ACC112 (cell line): Measurements from ENCODE around the gene PRDM16.

Experiments
- H2AFZ ChIP-seq: fragments of 200-600 bp; sonication (generic); one replicate; pipeline ENCODE4 v1.6.0; 2017; ENCODE audit warnings: antibody characterized with exemption, low read length; ENCODE audit not compliant: unreplicated experiment
- H3K27ac ChIP-seq: fragments of 200-600 bp; sonication (generic); 2 replicates; pipeline ENCODE4 v1.5.1; 2014; ENCODE audit warnings: low read depth, mild to moderate bottlenecking, antibody characterized with exemption, low read length, moderate library complexity
- H3K27me3 ChIP-seq: fragments of 200-600 bp; sonication (generic); 2 replicates; pipeline ENCODE4 v1.6.1; 2014; ENCODE audit warnings: mild to moderate bottlenecking, antibody characterized with exemption, low read length, moderate library complexity, mixed read lengths; ENCODE audit not compliant: insufficient read depth
- H3K36me3 ChIP-seq: fragments of 200-600 bp; sonication (generic); 2 replicates; pipeline ENCODE4 v1.6.1; 2016; ENCODE audit warnings: mild to moderate bottlenecking, antibody characterized with exemption, low read length, moderate library complexity, mixed read lengths; ENCODE audit not compliant: insufficient read depth
- H3K4me1 ChIP-seq: fragments of 200-600 bp; sonication (generic); one replicate; pipeline ENCODE4 v1.6.1; 2016; ENCODE audit warnings: low read length, mixed read lengths; ENCODE audit not compliant: insufficient read depth, unreplicated experiment, control insufficient read depth
- H3K4me3 ChIP-seq: fragments of 200-600 bp; sonication (generic); 2 replicates; pipeline ENCODE4 v1.5.1; 2014; ENCODE audit warnings: mild to moderate bottlenecking, low read depth, low read length
- H3K79me2 ChIP-seq: fragments of 200-600 bp; sonication (generic); one replicate; pipeline ENCODE4 v1.6.0; 2016; ENCODE audit warnings: low read length; ENCODE audit not compliant: control insufficient read depth, unreplicated experiment, insufficient read depth

PRDM16 gene

DNA sequence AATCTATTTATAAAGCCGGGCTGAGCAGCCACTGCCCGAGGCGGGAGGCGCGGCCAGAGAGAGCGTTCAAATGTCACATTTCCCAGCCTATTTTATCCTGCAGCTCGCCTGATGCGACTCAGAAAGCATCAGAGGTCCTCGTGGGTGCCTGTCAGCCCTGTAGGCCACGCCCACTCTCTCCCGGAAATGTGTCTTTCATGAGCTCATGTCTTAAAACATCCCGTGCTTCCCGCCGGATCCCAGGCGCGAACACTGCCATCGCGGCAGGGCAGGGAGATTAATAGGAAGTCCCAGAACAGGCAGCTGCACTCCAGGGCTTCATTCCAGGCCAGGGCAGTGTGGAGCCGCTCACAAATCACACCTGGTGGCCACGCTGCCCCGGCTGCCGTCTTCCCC is 117.5 kb downstream of the PRDM16 start:
- Histone ChIP-seq H3K79me2 (no peaks in the 10 kb centered on the region), H3K27ac (no peak overlapping the region), H3K4me3 (no peak overlapping the region), H3K36me3 (no peaks in the 10 kb centered on the region), H3K4me1 (no peaks in the 10 kb centered on the region), H2AFZ (no peak overlapping the region), H3K27me3 (no peaks in the 10 kb centered on the region)

DNA sequence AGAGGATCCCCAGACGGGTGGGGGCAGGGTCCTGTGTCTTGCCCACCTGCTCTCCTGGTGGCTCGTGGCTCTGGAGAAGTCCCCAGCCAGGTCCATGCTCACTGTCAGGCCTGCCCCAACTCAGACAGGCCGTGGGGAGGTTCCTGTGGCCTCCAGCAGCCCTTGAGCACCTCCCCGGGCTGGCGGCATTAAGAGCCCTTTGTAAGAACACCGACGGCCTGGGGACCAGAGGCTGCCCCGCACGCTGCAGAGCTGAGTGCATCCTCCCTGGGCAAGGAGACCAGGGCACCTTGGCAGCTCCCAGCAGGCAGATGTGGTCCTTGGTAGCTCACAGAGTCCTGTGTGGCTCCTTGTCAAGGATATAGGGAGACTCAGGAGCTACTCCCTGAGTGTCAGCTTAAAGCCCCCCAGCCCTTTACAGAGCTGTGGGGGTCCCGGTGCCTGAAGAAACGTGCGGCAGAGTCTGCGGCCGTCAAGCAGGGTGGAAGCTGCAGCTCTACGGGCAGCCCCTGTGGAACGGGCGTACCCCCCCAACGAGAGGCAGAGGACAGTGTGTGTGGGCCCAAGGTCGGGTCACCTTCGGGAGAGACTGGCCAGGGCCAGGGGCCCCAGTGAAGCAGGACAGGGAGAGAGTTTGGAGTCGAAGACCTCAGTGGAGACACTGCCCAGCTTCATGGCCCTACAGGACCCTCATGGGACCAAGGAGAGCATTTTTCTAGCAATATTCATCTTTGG is 118.6 kb downstream of the PRDM16 start:
- Histone ChIP-seq H3K36me3 (no peaks in the 10 kb centered on the region), H3K27me3 (no peaks in the 10 kb centered on the region), H3K27ac (no peak overlapping the region), H3K79me2 (no peaks in the 10 kb centered on the region), H2AFZ (no peak overlapping the region), H3K4me1 (no peaks in the 10 kb centered on the region), H3K4me3 (no peak overlapping the region)

DNA sequence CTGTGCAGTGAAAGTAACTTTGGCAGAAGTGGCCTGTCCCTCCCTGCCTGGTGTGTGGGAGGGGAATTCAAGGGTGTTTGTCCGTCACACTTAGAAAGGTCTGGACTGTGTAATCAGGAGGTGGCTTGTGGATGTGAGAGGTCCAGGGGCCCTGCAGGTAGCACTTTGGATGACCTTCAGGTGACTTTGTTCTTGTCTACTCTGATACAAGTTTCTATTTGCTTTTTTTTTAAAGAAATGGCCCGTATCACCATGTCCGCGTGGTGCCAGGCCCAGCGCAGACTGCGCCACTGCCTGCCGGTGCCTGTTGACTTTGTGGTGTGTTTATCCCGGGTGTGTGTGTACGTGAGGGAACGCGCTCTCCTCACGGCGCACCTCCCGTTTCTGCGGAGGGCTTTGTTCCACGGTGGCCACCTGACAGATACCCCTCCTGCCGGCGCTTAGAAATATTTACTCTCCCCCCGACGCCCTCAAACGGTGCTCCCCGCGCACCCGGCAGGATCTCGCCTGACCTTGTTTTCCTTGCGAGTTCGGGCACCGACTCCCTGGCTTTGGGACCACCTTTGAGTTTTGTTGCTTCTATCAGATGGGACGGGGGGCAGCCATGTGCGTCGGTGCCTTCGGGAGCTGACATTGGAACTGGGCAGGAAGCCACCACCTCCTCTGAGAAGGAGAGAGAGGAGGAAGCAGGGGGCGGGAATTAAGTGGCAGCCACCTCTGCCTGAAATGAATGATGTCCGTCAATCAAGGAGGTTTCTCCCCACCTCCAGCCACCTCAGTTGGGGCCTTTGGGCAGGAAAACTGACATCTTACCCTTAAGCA is 119.4 kb downstream of the PRDM16 start:
- Histone ChIP-seq H3K4me1 (no peaks in the 10 kb centered on the region), H3K27me3 (no peaks in the 10 kb centered on the region), H3K36me3 (no peaks in the 10 kb centered on the region), H2AFZ (no peak overlapping the region), H3K27ac (no peak overlapping the region), H3K4me3 (no peak overlapping the region), H3K79me2 (no peaks in the 10 kb centered on the region)

DNA sequence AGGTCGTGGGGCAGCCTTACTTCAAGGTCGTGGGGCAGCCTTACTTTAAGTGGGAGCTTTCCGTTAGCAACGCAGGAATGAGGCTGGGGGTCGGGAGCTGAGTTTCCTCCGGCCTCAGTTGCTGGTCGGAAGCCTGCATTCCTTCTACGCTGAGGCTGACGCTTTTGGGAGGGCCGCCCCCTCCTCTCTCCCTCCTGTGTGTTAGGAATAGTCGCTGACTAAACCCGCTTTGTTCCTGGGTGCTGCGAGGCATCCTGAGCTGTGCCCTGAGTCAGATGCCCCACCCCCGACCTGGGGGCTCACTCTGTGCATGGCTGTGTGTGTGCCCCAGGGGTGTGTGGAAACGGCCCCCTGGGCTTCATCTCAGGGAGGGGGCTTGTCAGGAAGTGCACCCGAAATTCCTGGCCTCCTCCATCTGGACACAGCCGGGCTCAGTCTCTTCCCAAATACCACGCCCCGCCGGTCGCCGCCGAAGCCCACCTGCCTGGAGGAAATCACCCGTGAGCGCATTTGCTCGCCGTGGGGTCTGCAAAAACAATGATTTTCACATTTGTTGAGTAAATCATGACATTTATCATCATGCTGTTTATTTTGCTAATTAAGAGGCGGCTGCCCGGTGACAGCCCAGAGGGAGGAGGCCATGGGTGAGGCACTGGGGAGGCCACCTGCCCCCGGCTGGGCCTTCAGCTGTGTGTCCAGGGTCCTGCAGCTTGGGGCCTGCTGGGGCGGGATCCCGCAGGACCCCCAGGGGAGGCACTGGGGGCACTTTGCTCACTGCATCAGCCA is 121.4 kb downstream of the PRDM16 start:
- Histone ChIP-seq H3K27ac (no peak overlapping the region), H3K4me3 (no peak overlapping the region), H2AFZ (no peak overlapping the region), H3K27me3 (no peaks in the 10 kb centered on the region), H3K36me3 (no peaks in the 10 kb centered on the region), H3K79me2 (no peaks in the 10 kb centered on the region), H3K4me1 (no peaks in the 10 kb centered on the region)

DNA sequence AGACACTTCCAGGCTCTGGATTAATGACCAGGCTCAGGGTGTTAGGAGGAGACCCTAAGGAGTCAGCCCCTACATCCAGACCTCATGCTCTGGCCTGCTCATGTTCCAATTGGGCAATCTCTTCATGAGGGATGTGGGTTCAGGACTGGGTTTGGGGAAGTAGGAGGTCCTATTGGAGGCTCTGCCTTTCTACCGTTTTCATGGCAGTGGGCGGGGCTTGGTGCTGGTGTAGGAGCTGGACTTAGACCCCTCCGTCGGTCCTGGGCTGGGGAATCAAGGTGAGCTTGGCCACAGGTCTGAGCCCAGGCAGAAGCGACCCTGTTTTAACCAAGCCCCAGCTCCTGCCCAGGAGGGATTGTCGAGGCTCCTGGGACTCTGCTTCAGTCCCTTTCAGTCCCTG is 123.4 kb downstream of the PRDM16 start:
- H3K4me1 ChIP-seq = no peaks in the 10 kb centered on the region
- H3K27ac ChIP-seq = no peak overlapping the region
- H3K79me2 ChIP-seq = no peaks in the 10 kb centered on the region
- no peak overlapping the region for H3K4me3 ChIP-seq
- H2AFZ ChIP-seq = no peak overlapping the region
- H3K36me3 ChIP-seq = no peaks in the 10 kb centered on the region
- H3K27me3 ChIP-seq = no peaks in the 10 kb centered on the region

DNA sequence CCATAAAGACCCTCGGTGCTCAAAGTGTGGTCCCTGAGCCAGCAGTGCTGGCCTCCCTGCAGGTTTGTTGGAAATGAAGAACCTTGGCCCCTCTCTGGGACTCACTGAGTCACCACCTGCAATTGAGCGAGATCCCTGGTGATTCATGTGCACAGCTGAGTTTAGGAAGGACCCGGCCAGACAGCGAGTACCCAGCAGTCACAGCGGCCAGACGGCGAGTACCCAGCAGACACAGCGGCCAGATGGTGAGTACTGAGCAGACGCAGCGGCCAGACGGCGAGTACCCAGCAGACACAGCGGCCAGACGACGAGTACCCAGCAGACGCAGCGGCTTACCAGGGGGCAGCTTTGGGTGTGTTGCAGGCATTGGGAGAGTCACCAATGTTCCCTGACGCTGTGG is 123.8 kb downstream of the PRDM16 start:
- no peaks in the 10 kb centered on the region for H3K36me3 ChIP-seq
- no peaks in the 10 kb centered on the region for H3K27me3 ChIP-seq
- H3K4me3 ChIP-seq = no peak overlapping the region
- no peak overlapping the region for H2AFZ ChIP-seq
- H3K79me2 ChIP-seq = no peaks in the 10 kb centered on the region
- H3K27ac ChIP-seq = no peak overlapping the region
- H3K4me1 ChIP-seq = no peaks in the 10 kb centered on the region

DNA sequence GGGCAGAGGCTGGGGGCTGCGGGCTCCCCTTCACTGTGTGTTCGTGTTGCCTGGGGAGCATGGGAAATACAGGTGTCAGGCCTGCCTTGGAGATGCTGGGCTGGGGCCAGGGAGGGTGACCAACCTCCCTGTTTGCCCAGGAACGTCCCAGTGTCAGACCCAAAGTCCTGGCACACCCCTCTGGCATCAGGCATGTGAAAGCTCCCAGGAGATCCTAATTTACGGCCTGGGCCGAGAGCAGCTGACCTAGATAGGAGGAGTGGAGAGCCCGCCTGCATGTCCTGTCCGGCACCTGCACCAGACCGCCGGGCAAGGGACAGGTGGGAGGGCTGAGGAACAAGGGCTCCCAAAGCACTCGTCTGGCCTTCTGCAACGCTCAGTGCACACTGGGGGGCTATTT is 124.8 kb downstream of the PRDM16 start:
- Histone ChIP-seq H2AFZ (no peak overlapping the region), H3K27ac (no peak overlapping the region), H3K27me3 (no peaks in the 10 kb centered on the region)

DNA sequence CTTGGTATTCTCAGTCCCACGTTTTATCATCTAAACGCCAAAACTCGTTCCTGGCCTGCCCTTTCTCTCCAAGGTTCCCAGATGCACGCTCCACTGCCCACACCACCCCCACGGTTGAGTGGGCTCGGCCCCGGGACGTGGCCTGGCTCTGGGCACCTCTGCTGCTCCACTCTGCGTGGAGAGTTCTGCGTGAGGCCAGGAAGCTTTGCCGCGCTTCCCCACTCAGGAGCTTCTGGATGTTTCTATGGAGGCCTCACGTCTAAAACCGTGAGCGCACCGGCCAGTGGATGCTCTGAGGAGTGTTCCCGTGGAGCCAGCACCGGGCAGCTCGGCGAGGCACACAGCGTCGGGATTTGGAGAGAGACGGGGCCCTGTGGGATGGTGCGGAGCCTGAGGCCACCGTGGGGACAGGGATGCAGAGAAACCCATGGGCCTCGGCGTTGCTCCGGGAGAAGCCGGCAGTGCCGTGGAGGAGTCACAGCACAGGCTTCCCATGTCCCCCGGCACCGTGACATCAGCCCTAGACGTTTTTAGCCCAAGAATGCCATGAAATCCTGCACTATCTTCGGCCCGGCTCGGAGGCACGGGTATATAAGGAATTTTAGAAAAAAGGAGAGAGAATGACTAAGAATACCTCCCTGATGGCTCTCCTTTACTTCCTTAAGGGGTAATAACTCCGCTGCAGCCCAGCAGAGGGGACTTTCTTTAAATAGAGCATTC is 125.9 kb downstream of the PRDM16 start:
- H3K27me3 ChIP-seq = no peaks in the 10 kb centered on the region
- no peaks in the 10 kb centered on the region for H3K79me2 ChIP-seq
- no peak overlapping the region for H2AFZ ChIP-seq

More for the DNA sequence above, 124.8 kb downstream of the PRDM16 start:
- no peaks in the 10 kb centered on the region for H3K36me3 ChIP-seq
- H3K79me2 ChIP-seq = no peaks in the 10 kb centered on the region
- H3K4me3 ChIP-seq = no peak overlapping the region
- no peaks in the 10 kb centered on the region for H3K4me1 ChIP-seq

DNA sequence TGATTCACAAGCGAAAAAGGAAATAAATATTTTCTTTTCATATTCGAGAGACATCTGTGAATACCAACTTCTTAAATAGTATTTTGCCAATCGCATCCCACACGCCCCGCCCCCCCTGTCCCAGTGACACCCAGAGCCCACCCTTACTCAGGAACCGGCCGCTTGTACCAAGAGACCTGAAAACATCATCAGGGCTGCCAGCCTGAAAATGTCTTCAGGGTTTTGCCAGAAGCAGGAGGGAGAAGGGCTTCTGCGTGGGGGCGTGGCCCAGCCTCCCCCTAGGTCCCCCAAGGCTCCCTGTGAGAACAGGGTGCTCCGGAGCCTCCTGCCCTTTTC is 126.4 kb downstream of the PRDM16 start:
- no peaks in the 10 kb centered on the region for H3K27me3 ChIP-seq
- no peak overlapping the region for H3K4me3 ChIP-seq
- no peak overlapping the region for H3K27ac ChIP-seq
- H3K79me2 ChIP-seq = no peaks in the 10 kb centered on the region
- no peaks in the 10 kb centered on the region for H3K36me3 ChIP-seq
- H3K4me1 ChIP-seq = no peaks in the 10 kb centered on the region
- no peak overlapping the region for H2AFZ ChIP-seq

More for the DNA sequence above, 125.9 kb downstream of the PRDM16 start:
- Histone ChIP-seq H3K4me3 (no peak overlapping the region), H3K36me3 (no peaks in the 10 kb centered on the region), H3K4me1 (no peaks in the 10 kb centered on the region), H3K27ac (no peak overlapping the region)

DNA sequence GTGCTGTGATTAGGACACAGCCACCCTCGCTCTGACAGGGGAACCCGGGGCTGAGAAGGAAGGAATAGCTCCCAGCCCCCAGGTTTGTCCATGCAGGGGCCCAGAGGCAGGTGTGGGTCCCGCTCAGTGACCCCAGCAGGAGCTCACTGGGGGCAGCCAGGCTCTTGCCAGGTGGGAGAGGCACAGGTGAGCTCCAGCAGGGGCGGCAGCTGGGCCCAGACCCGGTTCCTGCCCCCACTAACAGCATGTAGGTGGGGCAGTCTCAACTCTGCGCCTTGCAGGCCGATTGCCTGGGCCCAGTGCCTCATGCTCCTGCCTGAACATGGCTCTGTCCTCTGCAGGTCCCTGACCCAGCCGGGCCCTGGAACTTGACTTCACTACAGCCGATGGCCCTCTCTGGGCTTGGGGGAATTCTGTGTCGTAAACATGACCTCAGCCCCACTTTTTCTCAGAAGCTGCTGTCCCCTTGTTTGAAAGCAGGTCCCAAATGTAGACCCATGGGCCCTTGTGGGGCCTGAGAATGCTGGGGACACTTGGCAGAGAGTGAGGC is 127.0 kb downstream of the PRDM16 start:
- Histone ChIP-seq H2AFZ (no peak overlapping the region), H3K4me1 (no peaks in the 10 kb centered on the region), H3K27me3 (no peaks in the 10 kb centered on the region)

More for the DNA sequence above, 127.0 kb downstream of the PRDM16 start:
- Histone ChIP-seq H3K4me3 (no peak overlapping the region), H3K79me2 (no peaks in the 10 kb centered on the region), H3K27ac (no peak overlapping the region), H3K36me3 (no peaks in the 10 kb centered on the region)
